ENCODE results near the gene MOV10. TPM values are rescaled to one million over a fixed set of nuclear protein-coding genes. Genes with fewer than 3 reads are reported as not detected.

The MOV10 gene
- total and polyA plus RNA-seq, 9 of the 15 experiments (the other 6 are each of a cell fraction or from before 2014, with no cell fraction given): 16.7 to 105 (median 49.5) TPM

DNA sequence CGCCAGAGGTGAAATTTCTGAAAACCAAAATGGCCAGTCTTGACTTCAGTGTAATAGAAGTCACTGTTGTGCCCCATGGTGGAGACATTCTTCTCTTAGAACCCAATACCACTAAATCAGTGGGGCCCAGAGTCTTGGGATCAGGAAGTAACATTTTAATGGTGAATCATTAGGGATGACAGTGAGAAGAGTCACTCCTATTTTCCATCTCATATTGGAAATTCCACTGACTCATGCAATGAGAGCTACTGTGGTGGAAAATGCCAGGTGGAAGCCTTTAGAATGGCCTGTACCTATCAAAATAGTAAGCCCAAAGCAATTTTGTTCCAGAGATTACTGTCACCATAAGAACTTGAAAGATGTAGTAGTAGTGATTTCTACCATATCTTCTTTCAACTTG, 61.3 kb downstream of the MOV10 start:
- in situ Hi-C loops (cut with MboI): no loop called here
- 50% methylated on average over 1 of the region's 1 CpG for WGBS (ENCODE audit: insufficient coverage, low coverage, missing lambda C conversion rate)
- no peaks in the 10 kb centered on the region for H3K9me3 ChIP-seq (replicated peaks; ENCODE audit: control insufficient read depth, insufficient read depth, low read depth, low read length)
- H3K9me1 ChIP-seq (ENCODE audit: control insufficient read depth, insufficient read depth, low read length): no peaks in the 10 kb centered on the region
- no peak overlapping the region for H3K4me2 ChIP-seq (ENCODE audit: insufficient read depth, low read length)
- DNase-seq (ENCODE audit: extremely low read depth in 1 of 4, low spot score in 3 of 4): no peak
- intact Hi-C loops (cut with micrococcal nuclease): no loop called here
- no peak for FAIRE-seq
- H3K4me3 ChIP-seq: no peak overlapping the region
- ChIA-PET POLR2A (interaction anchor here (2.4 kb wide), 1 partner anchor 12 kb away, joined by 8 read pairs; no protein-coding TSS in a partner anchor), CTCF (ENCODE audit: low intra/inter-chr PET ratio) (no interaction called here)
- no peaks in the 10 kb centered on the region for H3K79me2 ChIP-seq (ENCODE audit: control insufficient read depth, insufficient read depth, low read length)
- TF ChIP-seq JUN (IDR thresholded peaks at IDR 0.05; ENCODE audit: borderline replicate concordance, low read depth, low read length): 0 out of 2 replicates have a peak, but pooled peaks have one; percentile 12
- no peak for TF ChIP-seq JUN (CRISPR knock-in tag; IDR thresholded peaks at IDR 0.05; ENCODE audit: borderline replicate concordance)
- TF ChIP-seq, protein P1, sequence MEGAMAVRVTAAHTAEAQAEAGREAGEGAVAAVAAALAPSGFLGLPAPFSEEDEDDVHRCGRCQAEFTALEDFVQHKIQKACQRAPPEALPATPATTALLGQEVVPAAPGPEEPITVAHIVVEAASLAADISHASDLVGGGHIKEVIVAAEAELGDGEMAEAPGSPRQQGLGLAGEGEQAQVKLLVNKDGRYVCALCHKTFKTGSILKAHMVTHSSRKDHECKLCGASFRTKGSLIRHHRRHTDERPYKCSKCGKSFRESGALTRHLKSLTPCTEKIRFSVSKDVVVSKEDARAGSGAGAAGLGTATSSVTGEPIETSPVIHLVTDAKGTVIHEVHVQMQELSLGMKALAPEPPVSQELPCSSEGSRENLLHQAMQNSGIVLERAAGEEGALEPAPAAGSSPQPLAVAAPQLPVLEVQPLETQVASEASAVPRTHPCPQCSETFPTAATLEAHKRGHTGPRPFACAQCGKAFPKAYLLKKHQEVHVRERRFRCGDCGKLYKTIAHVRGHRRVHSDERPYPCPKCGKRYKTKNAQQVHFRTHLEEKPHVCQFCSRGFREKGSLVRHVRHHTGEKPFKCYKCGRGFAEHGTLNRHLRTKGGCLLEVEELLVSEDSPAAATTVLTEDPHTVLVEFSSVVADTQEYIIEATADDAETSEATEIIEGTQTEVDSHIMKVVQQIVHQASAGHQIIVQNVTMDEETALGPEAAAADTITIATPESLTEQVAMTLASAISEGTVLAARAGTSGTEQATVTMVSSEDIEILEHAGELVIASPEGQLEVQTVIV (CRISPR knock-in tag; IDR thresholded peaks at IDR 0.05; ENCODE audit: borderline replicate concordance): no peak
- peak; percentile 86 for TF ChIP-seq FOSL1 (tag; conservative IDR thresholded peaks at IDR 0.05)
- peaks cover 23 to 24% of the 10 kb centered on the region in 2 experiments for H3K27me3 ChIP-seq (ENCODE audit: control insufficient read depth in 2 of 2, insufficient read depth in 2 of 2, low read length in 2 of 2)
- H3K9ac ChIP-seq (ENCODE audit: insufficient read depth in 1 of 2, low read depth in 2 of 2, low read length in 2 of 2): no peak overlapping the region
- no peak overlapping the region for H2AFZ ChIP-seq (ENCODE audit: low read depth, low read length)
- BruUV-seq (replicated peaks): no TSS peak
- no peak overlapping the region for H3K27ac ChIP-seq (ENCODE audit: extremely low read depth, low read depth, low read length)
- ATAC-seq: no peak
- H3K4me1 ChIP-seq (replicated peaks in 1 of 2; ENCODE audit: control insufficient read depth in 2 of 2, insufficient read depth in 2 of 2, low read length in 2 of 2): no peaks in the 10 kb centered on the region
- no peaks in the 10 kb centered on the region for H4K20me1 ChIP-seq (replicated peaks; ENCODE audit: control insufficient read depth, insufficient read depth, low read length)
- no peaks in the 10 kb centered on the region for H3K36me3 ChIP-seq (ENCODE audit: control insufficient read depth, insufficient read depth, low read length)
